ENCODE data around the gene WDR88. TPM values are rescaled to one million over a fixed set of nuclear protein-coding genes. Genes with fewer than 3 reads are reported as not detected.

The WDR88 gene
- total and polyA plus RNA-seq, 2 donors (not counting 3 experiments of a cell fraction or from before 2014, with no cell fraction given) = not detected

DNA sequence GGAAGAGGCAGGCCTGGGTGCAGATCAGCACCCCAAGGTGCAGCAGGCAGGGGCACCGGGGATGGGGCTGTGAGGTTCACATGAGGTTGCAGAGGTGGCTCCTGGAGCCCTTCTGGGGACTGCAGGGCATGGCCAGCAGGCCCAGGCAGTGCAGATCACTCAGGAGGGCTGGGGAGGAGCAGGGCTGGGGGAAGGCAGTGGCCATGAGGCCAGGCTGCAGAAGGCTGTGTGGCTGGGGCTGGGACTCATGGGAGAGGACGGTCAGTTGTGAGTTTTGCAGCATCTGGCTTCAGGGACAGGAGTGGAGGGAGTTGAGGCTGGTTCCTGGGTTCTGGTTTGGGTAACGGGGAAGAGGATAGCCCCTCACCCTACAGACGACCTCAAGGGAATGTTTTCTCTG is 7.3 kb downstream of the WDR88 start:
- DNase-seq (ENCODE audit: low read depth, low spot score) (no peak), FAIRE-seq (no peak)
- no TSS peak for BruUV-seq (replicated peaks)
- H3K27ac ChIP-seq (ENCODE audit: insufficient read depth, low read depth, low read length) = no peak overlapping the region
- no peaks in the 10 kb centered on the region for H4K20me1 ChIP-seq (replicated peaks; ENCODE audit: control insufficient read depth, extremely low read depth, insufficient read depth, low read length)
- H3K4me2 ChIP-seq (ENCODE audit: insufficient read depth, low read length) = no peak overlapping the region
- H3K79me2 ChIP-seq (ENCODE audit: control insufficient read depth, insufficient read depth, low read length) = no peaks in the 10 kb centered on the region
- TF ChIP-seq POLR2AphosphoS5 (IDR thresholded peaks at IDR 0.05; ENCODE audit: insufficient read depth, low read depth, low read length) = no peak
- TF ChIP-seq POLR2A (IDR thresholded peaks at IDR 0.05; ENCODE audit: low read depth, low read length) = no peak
- TF ChIP-seq FOS (IDR thresholded peaks at IDR 0.05; ENCODE audit: borderline replicate concordance, insufficient read depth, low read length) = no peak
- TF ChIP-seq MYC (IDR thresholded peaks at IDR 0.05; ENCODE audit: low read depth, low read length) = no peak
- no peak for TF ChIP-seq EZH2 (IDR thresholded peaks at IDR 0.05; ENCODE audit: borderline replicate concordance, low read depth, low read length, severe bottlenecking)
- no peak for TF ChIP-seq JUN (IDR thresholded peaks at IDR 0.05; ENCODE audit: borderline replicate concordance, insufficient read depth, insufficient read length, low read depth)
- TF ChIP-seq, protein P1, sequence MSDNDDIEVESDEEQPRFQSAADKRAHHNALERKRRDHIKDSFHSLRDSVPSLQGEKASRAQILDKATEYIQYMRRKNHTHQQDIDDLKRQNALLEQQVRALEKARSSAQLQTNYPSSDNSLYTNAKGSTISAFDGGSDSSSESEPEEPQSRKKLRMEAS (IDR thresholded peaks at IDR 0.05; ENCODE audit: insufficient read depth, insufficient read length) = no peak
- TF ChIP-seq GATA2 (IDR thresholded peaks at IDR 0.05; ENCODE audit: insufficient read depth, insufficient read length, low read depth, low read length) = no peak
- TF ChIP-seq CTCF (IDR thresholded peaks at IDR 0.05; ENCODE audit: extremely low read depth in 1 of 2, insufficient read depth in 1 of 2, low read depth in 1 of 2, low read length in 2 of 2) = no peak
- no peak overlapping the region for H3K9ac ChIP-seq (replicated peaks; ENCODE audit: extremely low read depth, insufficient read depth, low read length)
- no peak overlapping the region for H3K4me3 ChIP-seq (replicated peaks in 1 of 3; ENCODE audit: insufficient read depth in 1 of 3, low read depth in 1 of 3, low read length in 3 of 3)
- no peaks in the 10 kb centered on the region for H3K9me1 ChIP-seq (replicated peaks; ENCODE audit: control insufficient read depth, extremely low read depth, insufficient read depth, low read length)
- H3K9me3 ChIP-seq (replicated peaks; ENCODE audit: control insufficient read depth, insufficient read depth, low read length) = no peaks in the 10 kb centered on the region
- intact Hi-C loops (cut with micrococcal nuclease) = no loop called here
- H3K36me3 ChIP-seq (ENCODE audit: control insufficient read depth in 2 of 2, extremely low read depth in 1 of 2, insufficient read depth in 2 of 2, low read length in 2 of 2) = no peaks in the 10 kb centered on the region
- dilution Hi-C loops (cut with MboI; ENCODE audit: extremely low pct_ligation_motif_present, low sequenced_read_pairs) = no loop called here
- peaks cover 0 to 2% of the 10 kb centered on the region in 2 experiments for H3K27me3 ChIP-seq (ENCODE audit: control insufficient read depth in 2 of 2, insufficient read depth in 2 of 2, low read length in 2 of 2)
- ChIA-PET POLR2A (no interaction called here), CTCF (no interaction called here)
- H2AFZ ChIP-seq (ENCODE audit: low read depth, low read length) = no peak overlapping the region
- H3K4me1 ChIP-seq (ENCODE audit: control insufficient read depth, extremely low read depth, insufficient read depth, low read length) = no peaks in the 10 kb centered on the region
